Left renal cortex interstitium (tissue), 4 donors: ENCODE results near the gene KRTAP4-6. TPM values are rescaled to one million over a fixed set of nuclear protein-coding genes. Genes with fewer than 3 reads are reported as not detected.
"Not testable (repeated sequence)": the region's sequence is repeated elsewhere in the genome, so short reads cannot be mapped to it uniquely, and the experiment has no call there.

Source experiments
- DNase-seq, 4 donors: peaks; one replicate each; pipeline ENCODE4 v3.0.0-alpha.2; 2013; ENCODE audit warnings: low read depth in 4 of 4, low spot score in 2 of 4, missing footprints in 1 of 4
- polyA plus RNA-seq, 4 donors: library from polyadenylated mRNA; unstranded; fragments of 120-200 nt; gene quantifications; one replicate each; pipeline ENCODE4 v1.2.1, GENCODE V29; 2013; ENCODE audit not compliant: insufficient read length in 4 of 4

Gene KRTAP4-6
- polyA plus RNA-seq, 4 donors: not detected

- not testable (repeated sequence) for DNase-seq
Measured at GRCh38 chr17:41148971-41149651, 8.8 kb upstream of the KRTAP4-6 start.

- no peak for DNase-seq
Measured at GRCh38 chr17:41147531-41148204, 7.3 kb upstream of the KRTAP4-6 start.

GRCh38 chr17:41145261-41145660 lies 4.9 kb upstream of the KRTAP4-6 start:
- no peak for DNase-seq

GRCh38 chr17:41144846-41145245 lies 4.5 kb upstream of the KRTAP4-6 start:
- DNase-seq: no peak

GRCh38 chr17:41141361-41141760 lies 1.0 kb upstream of the KRTAP4-6 start:
- DNase-seq: no peak

GRCh38 chr17:41139865-41140264 lies 479 bp downstream of the KRTAP4-6 start:
- not testable (repeated sequence) for DNase-seq

GRCh38 chr17:41133880-41134735 lies 6.2 kb downstream of the KRTAP4-6 start:
- no peak for DNase-seq

GRCh38 chr17:41131979-41132378 lies 8.4 kb downstream of the KRTAP4-6 start:
- DNase-seq: no peak

GRCh38 chr17:41127371-41127770 lies 13.0 kb downstream of the KRTAP4-6 start:
- DNase-seq: no peak

- DNase-seq: no peak
Measured at GRCh38 chr17:41126412-41126811, 13.9 kb downstream of the KRTAP4-6 start.

- DNase-seq: no peak
Measured at GRCh38 chr17:41125064-41125463, 15.3 kb downstream of the KRTAP4-6 start.

- not testable (repeated sequence) for DNase-seq
Measured at GRCh38 chr17:41123991-41124371, 16.4 kb downstream of the KRTAP4-6 start, which contains the start of gene KRTAP4-12. Gene KRTAP4-12 (minus strand): TSS chr17:41124182. CDS start chr17:41124122, 60 bp downstream.

GRCh38 chr17:41123292-41123990 lies 16.9 kb downstream of the KRTAP4-6 start:
- not testable (repeated sequence) for DNase-seq

- DNase-seq: no peak
Measured at GRCh38 chr17:41121742-41122141, 18.6 kb downstream of the KRTAP4-6 start.

GRCh38 chr17:41119696-41120690 lies 20.4 kb downstream of the KRTAP4-6 start:
- DNase-seq: not testable (repeated sequence)

- DNase-seq: no peak
Measured at GRCh38 chr17:41118721-41119120, 21.6 kb downstream of the KRTAP4-6 start.

- DNase-seq: not testable (repeated sequence)
Measured at GRCh38 chr17:41117846-41118386, 22.4 kb downstream of the KRTAP4-6 start, which contains the start of gene KRTAP4-11. Gene KRTAP4-11 (minus strand): TSS chr17:41118373. CDS start chr17:41118315, 58 bp downstream.

- no peak for DNase-seq
Measured at GRCh38 chr17:41116297-41116696, 24.0 kb downstream of the KRTAP4-6 start.
